RWPE2 (cell line): ENCODE results near the gene GPC4.
A peak's percentile ranks its signal among the peaks of the same experiment; 100 is the strongest.

Experiments
- ATAC-seq: fragments of 200-7000 bp; cut with Tn5 transposase; 3 replicates; pipeline ENCODE4 v1.9.1; 2021; ENCODE audit warnings: low read depth
- DNase-seq: peaks from one replicate; pipeline ENCODE4 v3.0.0-alpha.2; 2020; ENCODE audit warnings: low spot score
- H3K27ac ChIP-seq: fragments of 450-650 bp; 2 replicates; pipeline ENCODE4 v1.5.1; 2017; ENCODE audit warnings: mild to moderate bottlenecking; ENCODE audit not compliant: poor library complexity, severe bottlenecking
- H3K27me3 ChIP-seq: fragments of 250-450 bp; sonication (Bioruptor Pico); 2 replicates; pipeline ENCODE4 v1.5.1; 2021; ENCODE audit warnings: mild to moderate bottlenecking, moderate library complexity; ENCODE audit not compliant: insufficient read depth, poor library complexity, severe bottlenecking
- H3K36me3 ChIP-seq: fragments of 250-450 bp; sonication (Bioruptor Pico); 2 replicates; pipeline ENCODE4 v1.5.1; 2020; ENCODE audit warnings: low read depth, mild to moderate bottlenecking, moderate library complexity
- H3K4me1 ChIP-seq: fragments of 250-450 bp; sonication (Bioruptor Pico); 2 replicates; pipeline ENCODE4 v1.5.1; 2021; ENCODE audit warnings: mild to moderate bottlenecking, moderate library complexity; ENCODE audit not compliant: insufficient read depth, poor library complexity, severe bottlenecking
- H3K4me3 ChIP-seq: fragments of 250-450 bp; sonication (Bioruptor Pico); 2 replicates; pipeline ENCODE4 v1.5.1; 2021; ENCODE audit warnings: mild to moderate bottlenecking, moderate library complexity; ENCODE audit not compliant: severe bottlenecking
- H3K9me3 ChIP-seq: fragments of 250-450 bp; sonication (Bioruptor Pico); 2 replicates; pipeline ENCODE4 v1.5.1; 2021; ENCODE audit warnings: mild to moderate bottlenecking, moderate library complexity; ENCODE audit not compliant: severe bottlenecking
- TF ChIP-seq, protein P1 (sequence below): fragments of 450-650 bp; IDR thresholded peaks from one replicate; pipeline ENCODE4 v1.5.1; 2017; ENCODE audit warnings: mild to moderate bottlenecking, moderate library complexity; ENCODE audit not compliant: poor library complexity, severe bottlenecking

GPC4 gene

DNA sequence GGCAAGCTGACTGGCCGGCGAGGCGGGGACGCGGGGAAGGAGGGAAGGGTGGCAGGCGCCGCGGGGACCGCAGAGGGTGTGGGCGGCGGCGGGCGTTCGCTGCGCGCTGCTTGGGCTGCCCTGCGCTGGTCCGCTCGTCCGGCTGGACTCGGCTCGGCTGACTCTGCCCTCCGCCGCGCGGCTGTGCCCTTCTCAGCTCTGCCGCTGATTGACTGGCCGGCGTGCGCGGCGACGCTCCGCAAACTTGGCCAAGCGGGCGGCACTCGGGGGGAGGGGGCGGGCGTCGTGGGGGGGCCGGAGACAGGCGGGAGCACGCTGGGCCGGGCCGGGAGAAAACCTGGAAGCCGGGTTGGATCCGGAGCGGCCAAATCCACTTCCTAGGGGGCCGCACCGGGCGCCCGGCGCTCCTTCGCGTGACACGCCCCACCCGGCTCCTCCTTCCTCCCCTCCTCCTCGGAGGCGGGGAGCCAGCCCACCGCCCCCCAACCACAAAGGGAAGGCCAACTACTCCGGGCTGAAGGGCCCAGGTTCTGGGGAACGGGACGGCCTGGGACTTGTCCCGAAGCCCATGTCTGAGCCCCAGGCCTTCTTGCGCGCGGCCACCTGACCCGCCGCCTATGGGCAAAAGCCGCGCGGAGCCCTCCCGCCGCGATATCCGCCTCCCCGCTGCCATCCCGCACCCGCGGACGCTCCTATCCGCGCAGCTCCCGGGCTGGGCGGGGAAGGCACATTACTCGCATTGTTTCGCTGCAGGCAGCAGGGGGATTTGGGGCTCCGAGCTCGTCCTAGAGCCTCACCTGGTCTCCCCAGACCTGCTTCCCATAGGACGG lies at the start of gene GPC4:
Gene GPC4 (minus strand): TSS at position 214 of the 830 bp plus-strand sequence. CDS start 524 bp downstream, outside the sequence.
- peaks cover 24% of the 10 kb centered on the region for H3K27me3 ChIP-seq
- no peaks in the 10 kb centered on the region for H3K9me3 ChIP-seq
- peak within 1 kb of the TSS; percentile 33 for H3K4me3 ChIP-seq
- H3K27ac ChIP-seq: no peak within 1 kb of the TSS
- H3K4me1 ChIP-seq: no peaks in the 10 kb centered on the region
- H3K36me3 ChIP-seq: no peaks in the 10 kb centered on the region
- ATAC-seq: peak; percentile 78
- TF ChIP-seq, protein P1, sequence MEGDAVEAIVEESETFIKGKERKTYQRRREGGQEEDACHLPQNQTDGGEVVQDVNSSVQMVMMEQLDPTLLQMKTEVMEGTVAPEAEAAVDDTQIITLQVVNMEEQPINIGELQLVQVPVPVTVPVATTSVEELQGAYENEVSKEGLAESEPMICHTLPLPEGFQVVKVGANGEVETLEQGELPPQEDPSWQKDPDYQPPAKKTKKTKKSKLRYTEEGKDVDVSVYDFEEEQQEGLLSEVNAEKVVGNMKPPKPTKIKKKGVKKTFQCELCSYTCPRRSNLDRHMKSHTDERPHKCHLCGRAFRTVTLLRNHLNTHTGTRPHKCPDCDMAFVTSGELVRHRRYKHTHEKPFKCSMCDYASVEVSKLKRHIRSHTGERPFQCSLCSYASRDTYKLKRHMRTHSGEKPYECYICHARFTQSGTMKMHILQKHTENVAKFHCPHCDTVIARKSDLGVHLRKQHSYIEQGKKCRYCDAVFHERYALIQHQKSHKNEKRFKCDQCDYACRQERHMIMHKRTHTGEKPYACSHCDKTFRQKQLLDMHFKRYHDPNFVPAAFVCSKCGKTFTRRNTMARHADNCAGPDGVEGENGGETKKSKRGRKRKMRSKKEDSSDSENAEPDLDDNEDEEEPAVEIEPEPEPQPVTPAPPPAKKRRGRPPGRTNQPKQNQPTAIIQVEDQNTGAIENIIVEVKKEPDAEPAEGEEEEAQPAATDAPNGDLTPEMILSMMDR: no peak
- DNase-seq: no peak

DNA sequence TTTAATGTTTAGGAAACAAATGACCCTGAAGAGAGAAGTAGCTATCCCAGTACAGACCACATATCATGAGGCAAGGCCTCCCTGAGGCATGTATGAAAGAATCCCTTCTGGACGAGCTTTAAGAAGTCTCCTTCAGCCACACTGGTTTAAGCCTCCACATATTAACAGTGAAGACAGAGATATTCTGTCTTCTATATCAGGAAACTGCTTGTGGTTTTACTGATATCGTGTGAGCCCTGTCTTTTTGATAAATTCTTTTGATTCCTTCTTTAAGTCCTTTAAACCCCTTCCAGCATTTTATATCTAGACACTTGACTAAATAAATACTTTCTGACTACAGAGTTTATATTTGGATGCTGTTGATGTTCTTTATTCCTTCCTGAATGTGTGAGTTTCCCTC lies 45.9 kb upstream of the GPC4 start:
- DNase-seq: no peak
- no peaks in the 10 kb centered on the region for H3K27me3 ChIP-seq

DNA sequence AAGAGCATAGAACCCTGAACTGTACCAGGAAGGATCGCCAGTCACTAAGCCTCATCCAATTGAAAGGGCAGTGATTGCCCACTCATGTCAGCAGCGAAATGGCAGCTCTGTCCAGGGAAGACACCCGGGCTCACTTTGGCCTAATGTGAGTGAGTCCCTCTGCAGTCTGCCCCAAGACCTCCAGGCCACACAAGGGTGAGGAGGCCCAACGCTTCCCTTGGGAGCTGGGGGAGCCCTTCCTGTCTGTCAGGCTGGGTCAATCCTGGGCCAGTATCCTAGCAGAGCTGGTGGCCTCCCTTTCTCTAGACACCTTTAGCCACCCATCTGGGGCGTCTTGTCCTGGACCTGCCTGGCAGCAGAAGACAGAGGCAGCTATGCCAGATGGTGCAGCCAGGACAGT lies 39.6 kb upstream of the GPC4 start:
- H3K9me3 ChIP-seq: no peaks in the 10 kb centered on the region
- TF ChIP-seq, protein P1: no peak
- no peaks in the 10 kb centered on the region for H3K27me3 ChIP-seq
- H3K4me1 ChIP-seq: no peaks in the 10 kb centered on the region
- DNase-seq (no peak), ATAC-seq (no peak)
- no peak overlapping the region for H3K4me3 ChIP-seq
- no peaks in the 10 kb centered on the region for H3K36me3 ChIP-seq
- H3K27ac ChIP-seq: no peak overlapping the region

More for the DNA sequence above, 45.9 kb upstream of the GPC4 start:
- TF ChIP-seq, protein P1: no peak
- Histone ChIP-seq H3K4me1 (no peaks in the 10 kb centered on the region), H3K27ac (no peak overlapping the region), H3K36me3 (no peaks in the 10 kb centered on the region), H3K4me3 (no peak overlapping the region), H3K9me3 (no peaks in the 10 kb centered on the region)
- no peak for ATAC-seq

DNA sequence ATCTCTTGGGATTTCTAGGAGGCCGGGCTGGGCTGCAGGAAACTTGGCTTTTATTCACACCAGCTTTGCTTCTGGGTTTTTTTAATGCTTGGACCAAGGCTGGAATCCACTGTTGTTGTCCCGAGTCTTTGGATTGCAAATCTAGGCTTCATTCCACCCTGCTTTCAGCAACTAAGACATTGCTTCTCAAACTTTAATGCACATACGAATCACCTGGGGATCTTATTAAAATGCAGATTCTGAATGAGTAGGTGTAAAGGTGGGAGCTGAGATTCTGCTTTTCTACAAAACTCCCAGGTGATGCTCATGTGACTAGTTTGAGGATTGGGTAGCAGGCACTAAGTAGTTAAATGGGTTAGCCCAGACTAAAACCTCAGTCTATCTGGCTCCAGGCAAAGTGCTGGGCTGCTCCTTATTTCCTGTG lies 39.2 kb upstream of the GPC4 start:
- H3K4me3 ChIP-seq: no peak overlapping the region
- no peaks in the 10 kb centered on the region for H3K4me1 ChIP-seq
- ATAC-seq (no peak), DNase-seq (no peak)
- H3K27me3 ChIP-seq: no peaks in the 10 kb centered on the region
- H3K9me3 ChIP-seq: no peaks in the 10 kb centered on the region
- no peak overlapping the region for H3K27ac ChIP-seq
- TF ChIP-seq, protein P1: no peak
- H3K36me3 ChIP-seq: no peaks in the 10 kb centered on the region

DNA sequence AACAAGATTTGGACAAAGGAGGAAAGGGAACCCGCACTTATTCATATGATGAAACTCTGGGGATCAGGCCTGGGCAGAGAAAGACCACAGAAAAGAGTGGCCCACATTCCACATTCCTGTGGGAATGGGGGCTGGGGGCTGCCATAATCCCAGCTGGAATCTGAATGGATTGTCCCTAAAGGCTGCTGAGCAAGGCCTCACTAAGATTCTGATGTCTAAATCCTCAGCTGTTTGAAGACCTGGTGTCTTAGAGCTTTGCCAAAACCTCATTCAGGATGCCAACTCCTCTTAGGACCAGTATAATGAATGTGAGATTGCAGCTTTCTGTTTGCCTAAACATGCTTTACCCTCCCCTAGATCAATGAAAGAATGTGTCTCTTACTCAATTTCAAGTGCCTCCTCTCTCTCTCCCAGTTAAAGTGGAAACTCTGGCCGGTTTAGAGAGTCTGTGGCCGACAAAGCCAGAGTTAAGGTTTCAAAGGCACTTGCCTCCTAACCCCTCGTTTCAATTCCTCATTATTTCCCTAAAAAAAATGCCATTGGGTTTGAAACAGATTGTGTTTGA lies 33.3 kb upstream of the GPC4 start:
- ATAC-seq (peak; percentile 38), DNase-seq (no peak)
- H3K27me3 ChIP-seq: no peaks in the 10 kb centered on the region
- no peak overlapping the region for H3K4me3 ChIP-seq
- TF ChIP-seq, protein P1: no peak
- H3K4me1 ChIP-seq: no peaks in the 10 kb centered on the region
- no peak overlapping the region for H3K27ac ChIP-seq
- H3K9me3 ChIP-seq: no peaks in the 10 kb centered on the region
- H3K36me3 ChIP-seq: no peaks in the 10 kb centered on the region
